Cerebellar cortex (tissue), 1 donor: ENCODE measurements around the gene TSPAN32.

Source experiments
- DNase-seq: peaks from one replicate; pipeline ENCODE4 v3.0.0-alpha.2; 2015; ENCODE audit warnings: low spot score

The TSPAN32 gene

DNA sequence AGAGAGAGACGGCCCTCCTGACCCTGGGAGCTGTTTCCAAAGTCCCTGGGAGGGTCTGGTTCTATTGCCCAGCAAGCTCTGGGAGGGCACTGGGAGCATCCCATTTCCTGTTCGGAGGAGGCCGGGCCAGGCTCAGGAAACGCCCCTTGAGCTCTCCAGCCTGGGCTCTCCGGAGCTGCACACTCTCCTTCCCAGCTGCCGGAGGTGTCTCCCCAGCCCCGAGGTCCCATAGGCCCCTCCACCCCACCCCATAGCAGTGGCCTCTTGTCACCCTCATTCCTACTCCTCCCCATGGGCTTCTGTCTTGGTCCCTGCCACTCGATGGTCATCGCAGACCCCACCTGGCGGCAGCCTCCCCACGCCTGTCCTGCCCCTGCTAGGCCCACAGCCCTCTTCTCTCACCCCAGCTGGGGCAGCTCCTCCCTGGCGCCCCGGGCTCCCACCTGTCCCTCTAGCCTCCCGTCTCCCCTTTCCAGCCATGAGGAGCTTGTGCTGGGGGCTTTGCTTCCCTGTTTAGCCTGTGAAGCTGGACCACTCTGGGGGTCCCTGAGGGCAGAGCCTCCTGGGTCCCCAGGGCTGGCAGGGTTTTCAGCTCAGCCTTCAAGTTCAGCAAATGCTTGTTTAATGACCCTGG, 2.8 kb downstream of the TSPAN32 start:
- no peak for DNase-seq

DNA sequence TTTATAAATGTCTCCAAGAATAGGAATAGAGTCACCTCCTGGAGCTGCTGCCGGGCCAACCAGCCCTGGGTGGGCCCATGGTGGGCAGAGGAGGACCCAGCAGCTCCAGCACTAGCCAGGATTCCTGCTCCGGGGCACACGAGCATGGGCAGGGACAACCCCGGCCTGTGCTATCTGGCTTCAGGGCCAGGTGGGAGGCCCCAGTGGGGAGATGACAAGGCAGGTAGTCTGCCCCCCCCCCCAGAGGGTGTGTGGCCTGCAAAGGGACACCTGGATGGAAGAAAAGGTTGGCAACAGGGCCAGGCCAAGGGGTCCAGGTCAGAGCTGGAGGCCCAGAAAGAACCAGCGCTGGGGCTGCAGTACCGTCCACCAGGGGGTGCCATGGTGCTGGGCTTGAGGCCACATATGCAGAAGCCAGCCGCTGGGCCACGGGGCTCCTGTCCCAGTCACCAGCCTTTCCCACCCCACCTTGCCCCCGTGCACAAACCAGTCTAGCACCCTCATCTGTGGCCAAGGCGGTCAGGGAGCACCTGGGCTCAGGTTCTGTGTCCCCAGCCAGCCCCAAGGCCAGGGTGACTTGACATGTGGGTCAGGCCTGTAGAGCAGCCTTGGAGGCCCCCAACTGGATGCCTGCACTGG, 3.4 kb downstream of the TSPAN32 start:
- DNase-seq = peak; percentile 66

DNA sequence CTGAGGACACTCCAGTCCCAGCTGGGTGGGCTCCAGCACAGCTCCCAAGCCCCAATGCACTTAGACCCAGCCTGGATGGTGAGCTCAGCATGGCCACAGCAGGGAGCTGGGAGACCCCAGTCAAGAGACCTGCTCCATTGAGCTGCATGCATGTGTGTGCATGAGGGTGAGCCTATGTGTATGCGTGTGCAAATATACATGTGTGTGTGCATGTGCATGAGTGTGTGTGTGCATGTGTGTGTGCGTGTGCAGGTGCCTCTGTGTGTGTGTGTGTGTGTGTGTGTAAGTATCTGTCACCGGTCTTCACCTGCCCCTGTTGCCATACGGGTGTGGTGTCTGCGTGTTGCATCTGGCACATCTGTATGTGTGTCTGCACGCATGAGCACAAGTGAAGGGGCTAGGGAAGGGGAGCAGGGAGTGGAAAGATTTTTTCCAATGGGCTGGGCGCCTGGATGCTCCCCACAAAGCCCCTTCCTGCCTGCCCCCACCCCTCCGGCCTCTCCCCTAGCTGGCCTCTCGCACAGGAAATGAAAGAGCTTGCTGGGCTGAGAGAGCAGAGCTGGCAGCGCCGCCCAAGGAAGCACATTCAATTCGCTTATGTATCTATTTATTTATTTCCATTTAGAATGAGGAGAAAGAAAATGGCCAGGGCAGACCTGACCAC, 4.1 kb downstream of the TSPAN32 start:
- no peak for DNase-seq

DNA sequence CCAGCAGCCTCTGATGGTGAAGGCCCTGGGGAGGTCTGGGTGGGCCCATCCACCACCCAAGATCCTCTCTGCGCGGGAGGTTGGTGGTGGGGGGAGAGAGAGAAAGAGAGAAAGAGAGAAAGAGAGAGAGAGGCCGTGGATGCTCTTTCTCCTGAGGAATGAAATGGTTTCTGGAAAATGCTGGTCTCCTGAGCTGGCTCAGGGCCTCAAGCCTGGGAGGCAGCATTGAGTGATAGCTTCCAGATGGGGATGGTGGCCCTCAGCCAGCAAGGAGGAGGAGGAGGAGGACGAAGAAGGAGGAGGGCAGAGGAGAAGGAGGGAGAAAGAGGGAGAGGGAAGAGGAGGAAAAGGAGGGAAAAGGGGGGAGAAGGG, 4.6 kb downstream of the TSPAN32 start:
- no peak for DNase-seq

DNA sequence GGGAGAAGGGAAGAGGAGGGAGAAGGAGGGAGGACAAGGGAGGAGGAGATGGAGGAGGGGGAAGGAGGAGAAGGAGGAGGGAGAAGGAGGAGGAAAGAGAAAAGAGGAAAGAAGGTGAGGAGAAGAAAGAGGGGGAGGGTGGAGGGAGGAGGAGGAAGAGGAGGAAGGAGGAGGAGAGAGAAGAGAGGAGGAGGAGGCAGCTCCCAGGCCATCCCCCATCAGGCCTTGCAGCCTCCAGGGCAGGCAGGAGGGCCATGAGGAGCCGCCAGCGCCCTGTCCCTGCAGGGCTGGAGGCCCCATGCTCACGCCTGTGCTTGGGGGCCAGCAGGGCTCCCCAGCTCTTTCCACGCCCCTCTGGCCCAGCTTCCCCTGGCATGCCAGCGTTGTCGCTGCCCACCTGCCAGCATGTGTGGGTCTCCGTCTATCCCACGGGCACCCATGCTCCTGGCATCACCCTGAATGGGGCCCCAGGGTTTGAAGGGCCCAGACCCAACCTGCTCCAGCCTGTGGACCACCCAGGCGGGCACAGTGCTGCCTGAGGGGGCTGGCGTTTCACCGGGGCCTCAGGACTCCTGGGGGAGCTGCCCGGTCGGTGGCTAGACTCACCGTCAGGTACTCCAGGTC, 5.2 kb downstream of the TSPAN32 start:
- no peak for DNase-seq

- DNase-seq = no peak
These were observed 5.9 kb downstream of the TSPAN32 start for GRCh38 chr11:2307501-2308331.

DNA sequence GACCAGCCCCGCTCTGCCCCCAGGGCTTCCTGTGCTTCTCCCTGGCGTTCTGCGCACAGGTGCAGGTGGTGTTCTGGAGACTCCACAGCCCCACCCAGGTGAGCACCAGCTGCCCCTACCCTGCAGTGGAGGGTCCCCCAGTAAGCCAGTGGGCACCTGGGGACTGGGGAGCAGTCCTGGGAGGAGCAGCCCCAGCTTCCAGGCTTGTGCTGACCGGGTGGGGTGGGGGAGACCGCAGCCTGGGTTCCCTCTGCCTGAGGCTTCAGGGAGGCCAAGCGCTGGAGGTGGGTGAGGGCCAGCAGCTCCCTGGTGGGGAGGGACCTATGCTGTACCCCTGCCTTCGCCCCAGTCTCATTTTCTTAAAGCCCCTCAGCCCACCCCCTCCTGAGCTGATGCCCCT, 6.9 kb downstream of the TSPAN32 start:
- DNase-seq = no peak

GRCh38 chr11:2309251-2310072, 7.6 kb downstream of the TSPAN32 start:
- DNase-seq = no peak

- DNase-seq = no peak
These were observed 8.4 kb downstream of the TSPAN32 start for GRCh38 chr11:2310073-2310785.

DNA sequence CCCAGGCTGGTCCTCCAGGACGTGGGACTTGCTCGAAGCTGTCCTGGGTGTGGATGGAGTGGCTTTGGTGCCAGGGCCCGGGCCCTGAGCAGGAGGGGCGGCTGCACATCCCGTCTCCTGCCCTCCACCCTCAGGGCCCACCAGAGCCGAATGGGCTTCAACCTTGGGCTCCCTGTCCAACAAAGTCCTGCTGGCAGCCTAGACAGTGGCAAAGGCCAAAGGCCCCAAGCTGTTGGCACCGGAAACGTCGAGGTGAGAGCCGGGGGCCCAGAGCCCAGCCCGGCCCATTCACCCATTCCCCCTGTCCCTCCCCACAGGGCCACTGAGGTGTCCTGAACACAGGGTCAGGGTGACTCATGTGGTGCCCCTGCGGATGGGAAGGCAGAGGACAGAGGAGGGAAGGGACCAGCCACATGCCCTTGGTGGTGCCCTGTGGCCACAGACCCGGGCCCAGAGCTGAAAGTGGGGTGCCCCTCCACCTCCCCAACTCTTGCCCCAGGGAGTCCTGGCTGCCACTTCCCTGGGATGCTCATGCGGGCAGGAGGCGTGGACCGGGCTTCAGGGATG, 9.1 kb downstream of the TSPAN32 start:
- DNase-seq = no peak

GRCh38 chr11:2311353-2312133, 9.7 kb downstream of the TSPAN32 start:
- no peak for DNase-seq

DNA sequence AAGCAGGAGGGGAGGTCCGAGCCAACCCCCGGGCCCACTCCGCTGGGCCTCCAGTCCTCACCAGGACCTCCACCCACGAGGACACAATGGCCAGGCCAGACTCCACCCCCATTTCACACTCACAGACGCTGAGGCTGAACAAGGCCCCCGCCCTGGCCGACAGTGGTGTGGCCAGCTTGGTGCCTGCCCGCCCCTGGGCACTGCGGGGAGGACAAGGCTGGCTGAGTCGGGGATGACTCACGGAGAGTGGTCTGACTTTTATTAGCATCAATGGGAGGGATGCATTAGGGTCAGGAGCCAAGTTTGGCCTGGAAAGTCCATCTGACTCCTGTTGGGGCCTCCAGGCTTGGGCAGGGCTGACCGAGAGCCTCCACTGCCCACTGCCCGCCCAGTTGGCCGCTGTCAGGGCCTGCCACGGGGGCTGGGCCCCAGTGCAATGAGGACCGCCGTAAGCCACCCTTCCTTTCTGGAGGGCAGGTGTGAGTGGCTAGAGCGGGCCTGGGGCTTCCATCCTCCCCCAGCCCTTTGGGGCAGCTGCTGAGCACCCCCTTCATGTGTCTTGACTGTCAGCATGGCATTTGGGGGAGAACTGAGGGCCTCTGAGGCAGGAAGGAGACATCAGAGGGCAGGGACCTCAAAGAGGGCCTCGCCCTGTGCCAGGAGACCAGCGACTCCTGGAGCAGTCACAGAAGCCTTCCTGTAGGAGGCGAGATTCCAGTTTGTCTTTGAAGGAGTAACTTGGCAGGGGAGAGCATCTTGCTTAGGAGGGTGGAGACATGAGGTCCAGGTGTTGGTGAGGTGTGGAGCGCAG, 10.6 kb downstream of the TSPAN32 start:
- DNase-seq = no peak

DNA sequence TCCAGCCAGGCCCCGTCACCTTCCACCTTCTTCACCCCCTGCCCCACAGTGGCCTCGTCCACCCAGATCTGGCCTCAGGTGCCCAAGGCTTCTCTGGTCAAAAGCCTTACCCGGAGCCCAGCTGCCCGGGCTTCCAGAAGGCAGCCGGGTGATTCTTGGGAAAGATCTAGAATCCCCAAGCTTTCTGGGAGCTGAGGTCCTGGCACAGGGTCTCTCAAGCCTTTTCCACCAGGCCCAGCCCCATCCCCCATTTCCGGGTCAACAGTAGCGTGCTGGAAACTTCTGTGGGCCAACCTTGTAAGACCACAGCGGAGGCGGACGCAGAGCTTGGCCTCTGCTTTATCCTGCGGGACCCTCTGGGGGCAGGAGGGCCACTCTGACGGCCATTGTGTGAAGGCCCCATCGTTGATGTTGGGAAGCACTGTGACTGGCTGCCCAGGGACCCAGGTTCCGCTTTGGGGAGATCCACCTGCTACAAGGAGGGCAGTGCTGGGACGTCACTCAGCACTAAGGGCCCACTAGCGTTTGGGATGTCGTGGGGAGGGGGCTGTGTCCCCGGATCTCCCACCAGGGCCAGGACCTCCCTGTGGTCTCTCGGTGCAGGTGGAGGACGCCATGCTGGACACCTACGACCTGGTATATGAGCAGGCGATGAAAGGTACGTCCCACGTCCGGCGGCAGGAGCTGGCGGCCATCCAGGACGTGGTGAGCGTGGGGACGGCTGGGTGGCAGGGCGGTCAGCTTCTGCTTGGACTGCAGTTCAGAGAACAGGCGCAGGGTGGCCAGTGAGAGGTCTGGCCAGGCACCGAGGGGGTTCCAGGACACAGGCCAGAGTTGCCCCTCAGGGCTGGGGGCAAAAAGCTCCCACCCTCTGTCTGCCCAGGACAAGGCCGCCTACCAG, 11.5 kb downstream of the TSPAN32 start:
- DNase-seq = no peak

DNA sequence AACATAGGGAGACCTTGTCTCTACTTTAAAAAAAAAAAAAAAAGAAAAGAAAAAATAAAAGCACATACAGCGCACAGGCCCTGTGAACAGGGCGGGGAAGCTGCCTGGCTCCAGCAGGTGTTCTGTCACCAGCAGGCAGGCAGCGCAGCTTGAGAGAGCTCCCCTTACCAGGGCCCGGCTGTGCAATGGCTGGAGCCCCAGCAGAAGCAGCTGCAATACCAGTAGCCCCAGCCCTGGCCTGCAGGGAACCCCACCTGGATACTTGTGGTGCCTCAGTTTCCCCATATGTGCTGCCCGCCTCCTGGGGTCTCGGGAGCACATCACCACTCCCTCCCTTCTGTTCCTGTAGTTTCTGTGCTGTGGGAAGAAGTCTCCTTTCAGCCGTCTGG, 12.3 kb downstream of the TSPAN32 start:
- DNase-seq = no peak

- DNase-seq = peak; percentile 6
These were observed 12.9 kb downstream of the TSPAN32 start for GRCh38 chr11:2314525-2315394.

DNA sequence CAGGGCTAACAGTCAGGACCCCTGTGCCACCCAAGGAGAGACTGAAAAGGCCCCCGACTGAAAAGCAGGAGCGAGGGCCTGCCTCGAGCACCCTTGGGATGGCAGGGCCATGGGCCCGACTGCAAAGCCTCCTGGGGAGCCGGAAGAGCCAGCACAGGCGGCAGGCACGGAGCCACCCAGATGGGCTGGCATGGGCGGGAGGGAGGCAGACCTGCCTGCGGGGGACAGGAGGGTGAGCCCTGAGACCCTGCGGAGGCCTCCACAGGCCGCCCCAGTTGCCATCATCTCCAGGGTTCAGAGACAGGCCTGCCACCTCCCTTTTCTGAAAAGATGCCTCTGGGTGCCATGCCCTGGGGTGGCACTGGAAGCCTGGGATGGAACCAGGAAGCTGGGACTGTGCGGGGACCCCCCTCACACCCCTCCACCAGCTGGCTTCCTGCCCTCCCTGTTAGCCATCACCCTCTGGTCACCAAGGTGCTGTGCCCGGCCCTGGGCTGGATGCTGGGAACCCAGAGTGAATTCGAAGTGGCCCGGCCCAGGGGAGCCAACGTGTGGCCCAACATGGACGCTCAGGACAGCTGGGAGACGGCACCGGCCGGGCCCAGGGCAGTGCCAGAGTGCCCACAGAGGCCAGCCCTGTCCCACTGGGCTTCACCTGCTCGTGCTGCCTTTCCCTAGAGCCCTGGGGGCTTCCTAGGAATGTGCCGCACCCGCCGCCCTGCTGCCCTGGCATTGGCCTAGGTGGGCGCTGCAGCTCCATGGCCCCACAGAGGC, 13.8 kb downstream of the TSPAN32 start:
- no peak for DNase-seq
